ENCODE data around the gene KCNH1. TPM values are rescaled to one million over a fixed set of nuclear protein-coding genes. Genes with fewer than 3 reads are reported as not detected.

Gene KCNH1
- polyA plus RNA-seq, 2 of the 4 experiments (the other 2 are of a cell fraction), result 5.1 to 7.9 TPM

DNA sequence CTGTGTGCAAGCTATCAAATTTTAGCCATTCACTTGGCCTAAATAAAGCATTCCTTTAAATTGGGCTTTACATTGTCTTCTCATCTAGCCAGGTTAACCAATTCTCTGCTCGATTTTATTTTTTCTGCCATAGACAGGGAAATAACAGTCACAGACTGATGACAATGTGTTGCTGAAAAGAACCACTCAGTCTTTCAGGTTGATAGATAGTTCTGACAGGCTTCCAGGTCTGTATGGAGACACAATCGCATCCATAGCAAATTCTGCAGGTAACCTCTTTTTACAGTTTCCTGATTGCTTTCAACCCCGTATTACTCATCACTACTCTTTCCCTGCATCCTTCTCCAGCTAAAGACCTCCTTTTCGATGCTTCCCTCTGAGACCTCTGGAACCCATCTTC, 198.0 kb downstream of the KCNH1 start:
- TF ChIP-seq, protein P1, sequence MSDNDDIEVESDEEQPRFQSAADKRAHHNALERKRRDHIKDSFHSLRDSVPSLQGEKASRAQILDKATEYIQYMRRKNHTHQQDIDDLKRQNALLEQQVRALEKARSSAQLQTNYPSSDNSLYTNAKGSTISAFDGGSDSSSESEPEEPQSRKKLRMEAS (IDR thresholded peaks at IDR 0.05), result no peak
- TF ChIP-seq, protein P2, sequence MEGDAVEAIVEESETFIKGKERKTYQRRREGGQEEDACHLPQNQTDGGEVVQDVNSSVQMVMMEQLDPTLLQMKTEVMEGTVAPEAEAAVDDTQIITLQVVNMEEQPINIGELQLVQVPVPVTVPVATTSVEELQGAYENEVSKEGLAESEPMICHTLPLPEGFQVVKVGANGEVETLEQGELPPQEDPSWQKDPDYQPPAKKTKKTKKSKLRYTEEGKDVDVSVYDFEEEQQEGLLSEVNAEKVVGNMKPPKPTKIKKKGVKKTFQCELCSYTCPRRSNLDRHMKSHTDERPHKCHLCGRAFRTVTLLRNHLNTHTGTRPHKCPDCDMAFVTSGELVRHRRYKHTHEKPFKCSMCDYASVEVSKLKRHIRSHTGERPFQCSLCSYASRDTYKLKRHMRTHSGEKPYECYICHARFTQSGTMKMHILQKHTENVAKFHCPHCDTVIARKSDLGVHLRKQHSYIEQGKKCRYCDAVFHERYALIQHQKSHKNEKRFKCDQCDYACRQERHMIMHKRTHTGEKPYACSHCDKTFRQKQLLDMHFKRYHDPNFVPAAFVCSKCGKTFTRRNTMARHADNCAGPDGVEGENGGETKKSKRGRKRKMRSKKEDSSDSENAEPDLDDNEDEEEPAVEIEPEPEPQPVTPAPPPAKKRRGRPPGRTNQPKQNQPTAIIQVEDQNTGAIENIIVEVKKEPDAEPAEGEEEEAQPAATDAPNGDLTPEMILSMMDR (IDR thresholded peaks at IDR 0.05), result no peak
- TF ChIP-seq RFX5 (IDR thresholded peaks at IDR 0.05), result no peak
- no peak for TF ChIP-seq SREBF2 (IDR thresholded peaks at IDR 0.05)
- TF ChIP-seq CEBPB (IDR thresholded peaks at IDR 0.05), result no peak
- no peak for TF ChIP-seq KDM1A (IDR thresholded peaks at IDR 0.05; ENCODE audit: low read depth)
- TF ChIP-seq EHMT2 (IDR thresholded peaks at IDR 0.05; ENCODE audit: low read depth), result no peak
- TF ChIP-seq, protein P3, sequence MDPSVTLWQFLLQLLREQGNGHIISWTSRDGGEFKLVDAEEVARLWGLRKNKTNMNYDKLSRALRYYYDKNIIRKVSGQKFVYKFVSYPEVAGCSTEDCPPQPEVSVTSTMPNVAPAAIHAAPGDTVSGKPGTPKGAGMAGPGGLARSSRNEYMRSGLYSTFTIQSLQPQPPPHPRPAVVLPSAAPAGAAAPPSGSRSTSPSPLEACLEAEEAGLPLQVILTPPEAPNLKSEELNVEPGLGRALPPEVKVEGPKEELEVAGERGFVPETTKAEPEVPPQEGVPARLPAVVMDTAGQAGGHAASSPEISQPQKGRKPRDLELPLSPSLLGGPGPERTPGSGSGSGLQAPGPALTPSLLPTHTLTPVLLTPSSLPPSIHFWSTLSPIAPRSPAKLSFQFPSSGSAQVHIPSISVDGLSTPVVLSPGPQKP (IDR thresholded peaks at IDR 0.05; ENCODE audit: low read depth, low read length), result no peak
- TF ChIP-seq HEYL (CRISPR knock-in tag; IDR thresholded peaks at IDR 0.05), result no peak
- TF ChIP-seq CHD4 (IDR thresholded peaks at IDR 0.05; ENCODE audit: borderline replicate concordance), result no peak
- TF ChIP-seq GATA3 (IDR thresholded peaks at IDR 0.05; ENCODE audit: borderline replicate concordance), result no peak
- TF ChIP-seq RARB (CRISPR knock-in tag; IDR thresholded peaks at IDR 0.05), result no peak
- TF ChIP-seq, protein P4, sequence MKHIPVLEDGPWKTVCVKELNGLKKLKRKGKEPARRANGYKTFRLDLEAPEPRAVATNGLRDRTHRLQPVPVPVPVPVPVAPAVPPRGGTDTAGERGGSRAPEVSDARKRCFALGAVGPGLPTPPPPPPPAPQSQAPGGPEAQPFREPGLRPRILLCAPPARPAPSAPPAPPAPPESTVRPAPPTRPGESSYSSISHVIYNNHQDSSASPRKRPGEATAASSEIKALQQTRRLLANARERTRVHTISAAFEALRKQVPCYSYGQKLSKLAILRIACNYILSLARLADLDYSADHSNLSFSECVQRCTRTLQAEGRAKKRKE (CRISPR knock-in tag; IDR thresholded peaks at IDR 0.05; ENCODE audit: low read depth), result no peak
- TF ChIP-seq RNF2 (IDR thresholded peaks at IDR 0.05; ENCODE audit: borderline replicate concordance, low read depth), result no peak
- no peak for TF ChIP-seq NPAS2 (CRISPR knock-in tag; IDR thresholded peaks at IDR 0.05; ENCODE audit: borderline replicate concordance)
- TF ChIP-seq HOXA7 (CRISPR knock-in tag; IDR thresholded peaks at IDR 0.05), result no peak
- TF ChIP-seq HDAC2 (IDR thresholded peaks at IDR 0.05), result no peak
- TF ChIP-seq HOXB13 (CRISPR knock-in tag; IDR thresholded peaks at IDR 0.05; ENCODE audit: low read depth), result no peak
- TF ChIP-seq, protein P5, sequence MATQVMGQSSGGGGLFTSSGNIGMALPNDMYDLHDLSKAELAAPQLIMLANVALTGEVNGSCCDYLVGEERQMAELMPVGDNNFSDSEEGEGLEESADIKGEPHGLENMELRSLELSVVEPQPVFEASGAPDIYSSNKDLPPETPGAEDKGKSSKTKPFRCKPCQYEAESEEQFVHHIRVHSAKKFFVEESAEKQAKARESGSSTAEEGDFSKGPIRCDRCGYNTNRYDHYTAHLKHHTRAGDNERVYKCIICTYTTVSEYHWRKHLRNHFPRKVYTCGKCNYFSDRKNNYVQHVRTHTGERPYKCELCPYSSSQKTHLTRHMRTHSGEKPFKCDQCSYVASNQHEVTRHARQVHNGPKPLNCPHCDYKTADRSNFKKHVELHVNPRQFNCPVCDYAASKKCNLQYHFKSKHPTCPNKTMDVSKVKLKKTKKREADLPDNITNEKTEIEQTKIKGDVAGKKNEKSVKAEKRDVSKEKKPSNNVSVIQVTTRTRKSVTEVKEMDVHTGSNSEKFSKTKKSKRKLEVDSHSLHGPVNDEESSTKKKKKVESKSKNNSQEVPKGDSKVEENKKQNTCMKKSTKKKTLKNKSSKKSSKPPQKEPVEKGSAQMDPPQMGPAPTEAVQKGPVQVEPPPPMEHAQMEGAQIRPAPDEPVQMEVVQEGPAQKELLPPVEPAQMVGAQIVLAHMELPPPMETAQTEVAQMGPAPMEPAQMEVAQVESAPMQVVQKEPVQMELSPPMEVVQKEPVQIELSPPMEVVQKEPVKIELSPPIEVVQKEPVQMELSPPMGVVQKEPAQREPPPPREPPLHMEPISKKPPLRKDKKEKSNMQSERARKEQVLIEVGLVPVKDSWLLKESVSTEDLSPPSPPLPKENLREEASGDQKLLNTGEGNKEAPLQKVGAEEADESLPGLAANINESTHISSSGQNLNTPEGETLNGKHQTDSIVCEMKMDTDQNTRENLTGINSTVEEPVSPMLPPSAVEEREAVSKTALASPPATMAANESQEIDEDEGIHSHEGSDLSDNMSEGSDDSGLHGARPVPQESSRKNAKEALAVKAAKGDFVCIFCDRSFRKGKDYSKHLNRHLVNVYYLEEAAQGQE (IDR thresholded peaks at IDR 0.05), result no peak
- no peak for TF ChIP-seq BHLHE40 (IDR thresholded peaks at IDR 0.05; ENCODE audit: low read depth, low read length)
- Histone ChIP-seq H3K4me3 (no peak overlapping the region), H3K9me3 (no peaks in the 10 kb centered on the region), H3K4me2 (no peak overlapping the region), H3K4me1 (peaks cover 11% of the 10 kb centered on the region; the same call in 1 of the 3 replicates), H3K27ac (no peak overlapping the region)
- CTCF ChIA-PET, result interaction anchor here (0.7 to 1.7 kb wide), 3 partner anchors 8 to 198 kb away, joined by 3 to 4 read pairs (median 3); partner anchors contain the start of gene KCNH1
- WGBS (ENCODE audit: missing lambda C conversion rate), result 50% methylated on average over 4 of the region's 4 CpGs
- DNase-seq (ENCODE audit: low read depth in 1 of 2, low spot score in 1 of 2) (no peak), ATAC-seq (no peak), FAIRE-seq (no peak)
- POLR2A ChIA-PET, result no interaction called here

DNA sequence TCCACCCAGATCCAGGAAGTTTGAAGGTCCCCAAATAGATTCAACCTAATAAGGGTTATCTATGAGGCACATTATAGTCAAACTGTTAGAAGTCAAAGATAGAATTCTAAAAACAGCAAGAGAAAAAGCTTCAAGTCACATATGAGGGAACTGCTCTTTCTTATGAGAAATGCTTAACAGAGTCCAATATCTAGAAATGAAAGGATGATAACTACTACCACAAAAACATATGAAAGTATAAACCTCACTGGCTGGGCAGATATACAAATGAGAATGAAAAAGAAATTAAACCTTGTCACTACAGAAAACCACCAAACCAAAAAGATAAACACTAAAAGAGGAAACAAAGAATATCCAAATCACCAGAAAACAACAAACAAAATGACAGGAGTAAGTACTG, 201.8 kb downstream of the KCNH1 start:
- DNase-seq (ENCODE audit: low read depth in 1 of 2, low spot score in 1 of 2) (no peak), FAIRE-seq (no peak), ATAC-seq (no peak)
- Histone ChIP-seq H3K9me3 (no peaks in the 10 kb centered on the region), H3K4me3 (no peak overlapping the region), H3K27ac (no peak overlapping the region), H3K4me1 (no peaks in the 10 kb centered on the region), H3K4me2 (no peak overlapping the region)
- TF ChIP-seq ZC3H11A (IDR thresholded peaks at IDR 0.05) (no peak), PHF8 (IDR thresholded peaks at IDR 0.05; ENCODE audit: borderline replicate concordance, low read depth) (no peak), RARB (CRISPR knock-in tag; IDR thresholded peaks at IDR 0.05) (no peak), POLR2AphosphoS2 (conservative IDR thresholded peaks at IDR 0.05; ENCODE audit: low read length) (no peak), CBX8 (IDR thresholded peaks at IDR 0.05) (no peak), MAZ (IDR thresholded peaks at IDR 0.05; ENCODE audit: borderline replicate concordance, low read depth, low read length) (no peak)
- ChIA-PET CTCF (no interaction called here), POLR2A (no interaction called here)

All from A549 (cell line).